Fibroblast of villous mesenchyme (primary cell): ENCODE measurements around the gene PDLIM4. TPM values are rescaled to one million over a fixed set of nuclear protein-coding genes. Genes with fewer than 3 reads are reported as not detected.

Experiments used
- DNase-seq: peaks from one replicate; pipeline ENCODE4 v3.0.0-alpha.2; 2010; ENCODE audit warnings: low read depth
- H3K4me3 ChIP-seq: 2 replicates; pipeline ENCODE4 v1.5.1; 2011; ENCODE audit warnings: low read depth, mild to moderate bottlenecking, low read length
- CTCF ChIP-seq: IDR thresholded peaks from 2 replicates; pipeline ENCODE4 v1.5.1; 2012; ENCODE audit warnings: low read depth, mild to moderate bottlenecking, low read length; ENCODE audit not compliant: insufficient read depth
- total RNA-seq: library from RNA; depleted of rRNA; stranded (reverse); fragments of >200 nt; gene quantifications from 2 replicates; pipeline ENCODE4 v1.2.3, GENCODE V29; 2012

Gene PDLIM4
- total RNA-seq, 1 donor, result 97.2 TPM

GRCh38 chr5:132271251-132272246 lies 14.1 kb downstream of the PDLIM4 start:
- TF ChIP-seq CTCF, result no peak
- DNase-seq, result no peak
- no peak overlapping the region for H3K4me3 ChIP-seq

GRCh38 chr5:132272311-132273210 lies 15.1 kb downstream of the PDLIM4 start:
- peak; percentile 62 for DNase-seq
- peak; percentile 88 for TF ChIP-seq CTCF
- H3K4me3 ChIP-seq, result no peak overlapping the region

GRCh38 chr5:132273631-132274030 lies 16.1 kb downstream of the PDLIM4 start:
- no peak for DNase-seq
- H3K4me3 ChIP-seq, result no peak overlapping the region
- no peak for TF ChIP-seq CTCF

- no peak for TF ChIP-seq CTCF
- DNase-seq, result no peak
- no peak overlapping the region for H3K4me3 ChIP-seq
Measured at GRCh38 chr5:132274050-132274792, 16.7 kb downstream of the PDLIM4 start.

GRCh38 chr5:132275367-132276220 lies 18.1 kb downstream of the PDLIM4 start:
- no peak overlapping the region for H3K4me3 ChIP-seq
- no peak for TF ChIP-seq CTCF
- no peak for DNase-seq
